Fibroblast of lung (primary cell): ENCODE measurements around the gene BMPR1B. TPM values are rescaled to one million over a fixed set of nuclear protein-coding genes. Genes with fewer than 3 reads are reported as not detected.
A peak's percentile ranks its signal among the peaks of the same experiment; 100 is the strongest.

Experiments used
- DNase-seq, 2 donors: peaks; one replicate each; pipeline versions ENCODE4 v3.0.0 to v3.0.0-alpha.2; 2010; ENCODE audit warnings: low read depth in 2 of 2
- H2AFZ ChIP-seq: 2 replicates; pipeline ENCODE4 v1.5.1; 2012; ENCODE audit warnings: low read length, control low read depth, inconsistent platforms
- H3K27ac ChIP-seq: 2 replicates; pipeline ENCODE4 v1.5.1; 2011; ENCODE audit warnings: low read length, control low read depth; ENCODE audit not compliant: insufficient read depth
- H3K27me3 ChIP-seq: 2 replicates; pipeline ENCODE4 v1.5.1; 2011; ENCODE audit warnings: mild to moderate bottlenecking, low read length; ENCODE audit not compliant: control insufficient read depth, insufficient read depth
- H3K36me3 ChIP-seq: 2 replicates; pipeline ENCODE4 v1.5.1; 2011; ENCODE audit warnings: low read length; ENCODE audit not compliant: control insufficient read depth, insufficient read depth
- H3K4me1 ChIP-seq: 2 replicates; pipeline ENCODE4 v1.5.1; 2011; ENCODE audit warnings: low read length; ENCODE audit not compliant: control insufficient read depth, insufficient read depth; ENCODE audit errors: extremely low read depth
- H3K4me2 ChIP-seq: 2 replicates; pipeline ENCODE4 v1.5.1; 2011; ENCODE audit warnings: low read length, control low read depth; ENCODE audit not compliant: insufficient read depth; ENCODE audit errors: extremely low read depth
- H3K4me3 ChIP-seq, 4 experiments: fragments of 200-600 bp in 1 of 4; sonication (generic) in 1 of 4; replicated peaks in 1 of 4; 2 replicates each; pipeline ENCODE4 v1.5.1; 2011 to 2016; ENCODE audit warnings: low read length in 4 of 4, low read depth in 3 of 4, mild to moderate bottlenecking in 3 of 4, control low read depth in 2 of 4, inconsistent platforms in 1 of 4, mixed read lengths in 1 of 4; ENCODE audit not compliant: insufficient read depth in 1 of 4; ENCODE audit errors: control extremely low read depth in 1 of 4
- H3K79me2 ChIP-seq: 2 replicates; pipeline ENCODE4 v1.5.1; 2012; ENCODE audit warnings: mild to moderate bottlenecking, low read length, inconsistent platforms; ENCODE audit not compliant: control insufficient read depth, insufficient read depth
- H3K9ac ChIP-seq: 2 replicates; pipeline ENCODE4 v1.5.1; 2011; ENCODE audit warnings: mild to moderate bottlenecking, low read length, control low read depth; ENCODE audit not compliant: insufficient read depth
- H3K9me3 ChIP-seq: 2 replicates; pipeline ENCODE4 v1.5.1; 2012; ENCODE audit warnings: low read depth, low read length; ENCODE audit not compliant: control insufficient read depth, insufficient read depth
- H4K20me1 ChIP-seq: 2 replicates; pipeline ENCODE4 v1.5.1; 2011; ENCODE audit warnings: low read length; ENCODE audit not compliant: control insufficient read depth, insufficient read depth; ENCODE audit errors: extremely low read depth
- EZH2 ChIP-seq: IDR thresholded peaks from 2 replicates; pipeline ENCODE4 v1.5.1; 2012; ENCODE audit warnings: low read length, control low read depth, mild to moderate bottlenecking; ENCODE audit errors: missing control alignments
- polyA plus RNA-seq, 2 donors: library from polyadenylated mRNA; depleted of rRNA in 1 of 2; stranded (reverse) in 1 of 2; unstranded in 1 of 2; fragments of >200 nt; gene quantifications; 2 replicates each; pipeline ENCODE4 v1.2.1, GENCODE V29; 2011 to 2012; ENCODE audit warnings: missing spikeins in 1 of 2
- total RNA-seq: library from RNA; depleted of rRNA; stranded (reverse); fragments of >200 nt; gene quantifications from 2 replicates; pipeline ENCODE4 v1.2.1, GENCODE V29; 2014
- TF ChIP-seq, protein P1 (sequence below), 2 donors: IDR thresholded peaks in 1 of 2; conservative IDR thresholded peaks in 1 of 2; 1 replicate in 1 of 2; 2 replicates in 1 of 2; pipeline ENCODE4 v1.5.1; 2011 to 2012; ENCODE audit warnings: low read length in 2 of 2, control low read depth in 1 of 2, inconsistent platforms in 1 of 2, low read depth in 1 of 2, mild to moderate bottlenecking in 1 of 2

The BMPR1B gene
- total and polyA plus RNA-seq, 2 donors (not counting 1 experiment from before 2014, with no cell fraction given), result 0.17 to 0.45 TPM

DNA sequence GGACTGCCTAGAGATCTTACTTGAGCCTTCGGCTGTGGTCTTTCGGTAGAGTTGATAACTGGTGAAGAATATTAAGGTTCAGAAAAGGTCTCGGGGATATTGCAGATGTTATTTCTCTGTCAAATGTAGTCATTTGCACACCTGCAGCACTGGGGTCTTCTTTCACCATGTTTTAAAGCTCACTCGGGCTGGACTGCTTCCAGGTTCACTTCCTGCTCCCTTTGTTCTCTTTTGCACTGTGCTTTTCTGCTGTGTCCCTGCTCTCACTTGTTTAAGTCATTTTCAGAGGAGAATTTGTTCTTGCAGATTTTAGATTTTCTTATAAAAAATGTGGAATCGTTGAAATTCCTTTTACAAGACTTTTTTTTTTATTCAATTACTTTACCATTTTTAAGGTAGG lies 68.5 kb downstream of the BMPR1B start:
- no peak overlapping the region for H3K27ac ChIP-seq
- no peaks in the 10 kb centered on the region for H3K36me3 ChIP-seq
- H3K4me3 ChIP-seq, result no peak overlapping the region
- H3K4me1 ChIP-seq, result peaks cover 7% of the 10 kb centered on the region
- no peaks in the 10 kb centered on the region for H3K79me2 ChIP-seq
- H3K4me2 ChIP-seq, result no peak overlapping the region
- H2AFZ ChIP-seq, result no peak overlapping the region
- no peaks in the 10 kb centered on the region for H4K20me1 ChIP-seq
- H3K9me3 ChIP-seq, result no peaks in the 10 kb centered on the region
- no peaks in the 10 kb centered on the region for H3K27me3 ChIP-seq
- peak in 1 of 2 donors; percentile 4 for DNase-seq
- TF ChIP-seq, protein P1, sequence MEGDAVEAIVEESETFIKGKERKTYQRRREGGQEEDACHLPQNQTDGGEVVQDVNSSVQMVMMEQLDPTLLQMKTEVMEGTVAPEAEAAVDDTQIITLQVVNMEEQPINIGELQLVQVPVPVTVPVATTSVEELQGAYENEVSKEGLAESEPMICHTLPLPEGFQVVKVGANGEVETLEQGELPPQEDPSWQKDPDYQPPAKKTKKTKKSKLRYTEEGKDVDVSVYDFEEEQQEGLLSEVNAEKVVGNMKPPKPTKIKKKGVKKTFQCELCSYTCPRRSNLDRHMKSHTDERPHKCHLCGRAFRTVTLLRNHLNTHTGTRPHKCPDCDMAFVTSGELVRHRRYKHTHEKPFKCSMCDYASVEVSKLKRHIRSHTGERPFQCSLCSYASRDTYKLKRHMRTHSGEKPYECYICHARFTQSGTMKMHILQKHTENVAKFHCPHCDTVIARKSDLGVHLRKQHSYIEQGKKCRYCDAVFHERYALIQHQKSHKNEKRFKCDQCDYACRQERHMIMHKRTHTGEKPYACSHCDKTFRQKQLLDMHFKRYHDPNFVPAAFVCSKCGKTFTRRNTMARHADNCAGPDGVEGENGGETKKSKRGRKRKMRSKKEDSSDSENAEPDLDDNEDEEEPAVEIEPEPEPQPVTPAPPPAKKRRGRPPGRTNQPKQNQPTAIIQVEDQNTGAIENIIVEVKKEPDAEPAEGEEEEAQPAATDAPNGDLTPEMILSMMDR (conservative IDR thresholded peaks at IDR 0.05 in 1 of 2, IDR thresholded peaks at IDR 0.05 in 1 of 2; ENCODE audit: low read depth in 1 of 2, low read length in 2 of 2), result no peak
- no peak for TF ChIP-seq EZH2
- no peak overlapping the region for H3K9ac ChIP-seq

DNA sequence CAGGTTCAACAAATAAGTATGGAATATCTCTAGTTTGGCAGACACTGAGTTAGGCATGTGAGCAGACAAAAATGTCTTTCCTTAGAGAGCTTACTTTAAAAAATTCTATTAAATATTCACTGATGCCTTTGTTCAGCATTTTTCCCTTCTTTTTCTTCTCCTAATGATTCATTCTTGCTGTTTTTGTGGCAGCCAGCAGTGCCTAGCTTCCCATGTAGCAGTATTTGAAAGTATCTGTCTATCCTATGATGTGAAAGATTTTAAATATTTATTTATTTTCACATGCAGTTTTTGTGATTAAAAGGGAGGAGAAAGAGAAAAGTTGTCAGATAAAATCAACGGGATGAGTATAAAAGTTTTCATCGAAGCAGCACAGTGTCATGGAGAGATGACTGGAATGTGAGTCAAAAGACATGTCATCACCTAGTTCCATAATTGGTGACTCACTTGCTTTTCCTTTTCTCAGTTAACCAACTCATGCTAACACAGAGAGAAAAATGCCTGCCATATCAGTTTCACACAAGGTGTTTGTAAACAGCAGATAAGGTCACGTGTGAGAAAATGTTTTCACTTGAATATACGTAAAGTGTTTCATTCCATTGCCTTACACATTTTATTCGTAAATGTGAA lies 69.8 kb downstream of the BMPR1B start:
- TF ChIP-seq, protein P1 (conservative IDR thresholded peaks at IDR 0.05 in 1 of 2, IDR thresholded peaks at IDR 0.05 in 1 of 2; ENCODE audit: low read depth in 1 of 2, low read length in 2 of 2), result no peak
- TF ChIP-seq EZH2, result no peak
- no peak overlapping the region for H3K27ac ChIP-seq
- H3K36me3 ChIP-seq, result no peaks in the 10 kb centered on the region
- no peaks in the 10 kb centered on the region for H4K20me1 ChIP-seq
- H3K4me3 ChIP-seq, result no peak overlapping the region
- H3K4me2 ChIP-seq, result peak overlapping the region; percentile 70
- no peaks in the 10 kb centered on the region for H3K79me2 ChIP-seq
- peaks cover 7% of the 10 kb centered on the region for H3K4me1 ChIP-seq
- DNase-seq, result peak; percentile 59 to 86
- H3K9me3 ChIP-seq, result no peaks in the 10 kb centered on the region
- no peak overlapping the region for H3K9ac ChIP-seq
- no peak overlapping the region for H2AFZ ChIP-seq
- H3K27me3 ChIP-seq, result no peaks in the 10 kb centered on the region

DNA sequence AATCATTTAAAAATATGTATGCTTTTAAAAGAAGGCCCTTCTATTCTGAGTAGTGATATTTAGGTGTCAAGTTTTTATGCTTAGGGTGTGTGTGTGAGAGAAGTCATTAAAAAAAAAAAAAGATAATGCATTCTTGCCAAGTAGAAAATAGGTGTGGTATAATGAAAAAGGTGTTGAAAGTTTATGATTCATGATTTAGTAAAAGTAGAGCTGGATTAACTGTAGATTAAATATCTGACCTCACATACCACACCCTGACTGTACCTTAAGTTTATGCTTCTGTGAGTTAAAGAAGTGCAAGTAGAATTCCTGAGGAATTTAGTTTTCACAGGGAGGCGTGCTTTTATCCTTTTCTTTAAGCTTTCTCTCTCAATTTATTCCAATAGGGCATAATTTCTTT lies 71.1 kb downstream of the BMPR1B start:
- TF ChIP-seq, protein P1 (conservative IDR thresholded peaks at IDR 0.05 in 1 of 2, IDR thresholded peaks at IDR 0.05 in 1 of 2; ENCODE audit: low read depth in 1 of 2, low read length in 2 of 2), result no peak
- TF ChIP-seq EZH2, result no peak
- Histone ChIP-seq H3K27ac (no peak overlapping the region), H3K27me3 (no peaks in the 10 kb centered on the region), H3K9ac (no peak overlapping the region), H3K4me2 (no peak overlapping the region), H3K4me1 (peaks cover 7% of the 10 kb centered on the region), H2AFZ (no peak overlapping the region), H3K36me3 (no peaks in the 10 kb centered on the region), H3K9me3 (no peaks in the 10 kb centered on the region), H4K20me1 (no peaks in the 10 kb centered on the region), H3K4me3 (no peak overlapping the region), H3K79me2 (no peaks in the 10 kb centered on the region)
- no peak for DNase-seq
